ENCODE measurements around the gene ZFYVE27.
A peak's percentile ranks its signal among the peaks of the same experiment; 100 is the strongest.

ZFYVE27 gene

GRCh38 chr10:97715259-97715874 is 21.6 kb upstream of the ZFYVE27 start:
- DNase-seq (ENCODE audit: low spot score), result no peak

DNA sequence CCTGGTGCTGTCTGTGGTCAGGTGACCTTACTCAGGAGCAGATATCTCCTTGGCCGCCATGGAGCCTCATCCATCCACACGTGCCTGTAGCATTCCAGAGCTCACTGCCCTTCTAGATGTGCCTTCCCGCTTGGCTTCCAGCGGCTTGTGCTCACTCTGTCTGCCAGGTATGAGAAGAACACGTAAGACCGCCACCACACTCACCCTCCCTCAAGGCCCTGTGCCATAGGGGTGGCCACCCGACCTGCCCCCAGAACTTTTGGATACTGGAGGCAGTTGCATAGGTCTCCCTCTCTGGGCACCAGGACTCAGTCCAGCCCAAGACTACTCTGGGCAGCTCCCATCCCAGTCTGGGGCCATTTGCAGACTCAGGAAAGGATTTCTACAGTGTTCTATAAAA is 19.3 kb upstream of the ZFYVE27 start:
- no peak for DNase-seq (ENCODE audit: low spot score)

DNA sequence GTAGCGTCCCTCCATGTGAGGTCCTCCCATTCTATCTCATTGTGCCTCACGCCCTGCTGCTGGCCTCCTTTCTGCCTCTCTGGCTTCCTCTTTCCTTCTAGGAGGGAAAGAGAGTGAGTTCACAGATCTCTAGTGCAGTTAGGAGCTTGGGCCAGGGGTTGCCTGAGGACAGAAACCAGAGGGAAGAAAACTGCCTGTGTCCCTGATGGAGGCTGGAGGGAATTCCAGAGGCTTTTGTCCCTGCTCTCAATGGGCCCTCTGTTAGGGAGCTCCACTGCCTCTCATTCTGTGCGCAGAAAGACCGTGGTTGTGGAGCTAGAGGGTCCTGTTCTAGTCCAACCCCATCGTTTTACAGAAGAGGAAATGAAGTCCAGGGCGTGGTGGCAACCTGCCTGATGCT is 18.8 kb upstream of the ZFYVE27 start:
- DNase-seq (ENCODE audit: low spot score), result no peak

GRCh38 chr10:97718659-97719142 is 18.2 kb upstream of the ZFYVE27 start:
- no peak for DNase-seq (ENCODE audit: low spot score)

- no peak for DNase-seq (ENCODE audit: low spot score)
These were observed 17.3 kb upstream of the ZFYVE27 start for GRCh38 chr10:97719602-97720001.

DNA sequence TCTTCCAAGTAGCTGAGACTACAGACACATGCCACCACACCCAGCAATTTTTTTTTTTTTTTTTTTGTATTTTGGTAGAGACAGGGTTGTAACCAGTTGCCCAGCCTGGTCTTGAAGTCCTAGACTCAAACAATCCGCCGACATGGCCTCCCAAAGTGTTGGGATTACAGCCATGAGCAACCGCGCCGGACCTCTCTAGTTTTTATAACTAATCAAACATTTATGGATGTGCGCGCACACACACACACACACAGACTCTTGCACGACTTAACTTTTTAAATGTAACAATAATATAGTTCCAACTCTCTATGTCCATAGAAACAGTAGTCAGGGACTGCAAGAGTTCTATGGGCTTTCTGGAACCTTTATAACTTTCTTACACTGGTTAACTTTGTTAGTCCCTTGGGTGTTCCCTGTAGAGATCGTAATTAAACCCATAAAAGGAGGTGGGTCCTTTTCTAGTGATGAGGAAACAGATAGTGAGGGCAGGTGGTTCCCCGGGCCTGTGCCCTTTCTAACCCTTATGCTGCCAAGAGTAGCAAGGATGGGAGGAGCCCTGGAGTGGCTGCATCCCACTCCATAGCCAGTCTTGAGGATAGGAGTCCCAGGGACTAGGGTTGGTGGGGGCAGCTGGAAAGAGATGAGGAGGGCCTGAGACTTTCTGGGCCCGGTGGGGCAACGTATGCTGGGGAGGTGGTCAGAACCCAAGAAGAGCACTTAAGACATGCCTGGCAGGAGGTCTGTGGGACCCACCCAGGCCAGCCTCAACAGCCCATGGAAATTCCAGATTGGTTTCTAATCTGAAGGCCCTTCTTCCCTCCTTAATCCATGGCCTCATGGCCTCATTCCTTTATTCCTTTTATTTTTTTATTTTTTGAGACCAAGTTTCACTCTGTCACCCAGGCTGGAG is 14.8 kb upstream of the ZFYVE27 start:
- no peak for DNase-seq (ENCODE audit: low spot score)

GRCh38 chr10:97723001-97723400 is 13.9 kb upstream of the ZFYVE27 start:
- DNase-seq (ENCODE audit: low spot score), result no peak

GRCh38 chr10:97724341-97724941 is 12.5 kb upstream of the ZFYVE27 start:
- no peak for DNase-seq (ENCODE audit: low spot score)

- no peak for DNase-seq (ENCODE audit: low spot score)
These were observed 10.2 kb upstream of the ZFYVE27 start for GRCh38 chr10:97726636-97727178.

- no peak for DNase-seq (ENCODE audit: low spot score)
These were observed 7.9 kb upstream of the ZFYVE27 start for GRCh38 chr10:97729014-97729413.

GRCh38 chr10:97731346-97732051 is 5.4 kb upstream of the ZFYVE27 start:
- DNase-seq (ENCODE audit: low spot score), result peak; percentile 59

DNA sequence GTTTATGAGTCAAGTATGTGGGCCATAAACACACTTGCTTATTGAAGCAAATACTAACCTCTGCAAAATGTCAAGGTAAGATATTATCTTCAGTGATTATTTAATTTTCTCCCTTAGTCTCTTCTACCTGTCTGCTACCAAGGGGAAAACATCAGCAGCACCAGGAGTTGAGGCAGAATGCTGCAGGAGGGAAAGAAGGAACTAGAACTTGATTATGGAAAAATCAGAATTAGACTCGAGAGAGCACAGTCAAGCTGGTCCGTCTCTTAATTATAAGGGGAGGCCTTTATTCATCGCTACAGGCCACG is 4.9 kb upstream of the ZFYVE27 start:
- DNase-seq (ENCODE audit: low spot score), result no peak

GRCh38 chr10:97733256-97733655 is 3.7 kb upstream of the ZFYVE27 start:
- no peak for DNase-seq (ENCODE audit: low spot score)

DNA sequence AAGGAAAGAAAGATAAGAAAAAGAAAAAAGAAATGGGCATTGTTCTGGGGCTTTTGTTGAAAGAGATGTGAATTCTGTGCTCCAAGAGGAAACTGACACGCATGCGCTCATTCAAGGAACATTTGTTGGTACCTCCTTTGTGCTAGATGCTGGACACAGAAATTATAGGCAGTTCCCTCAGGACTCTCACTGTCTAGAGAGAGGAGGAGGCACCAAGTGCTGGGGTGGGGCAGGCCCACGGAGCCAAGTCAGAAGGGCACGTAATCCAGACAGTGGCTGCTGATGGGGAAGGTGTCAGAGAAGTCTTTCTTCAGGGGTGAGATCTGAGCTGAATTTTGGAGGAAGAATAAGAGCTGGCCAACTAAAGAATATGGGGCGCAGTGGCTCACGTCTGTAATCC is 2.9 kb upstream of the ZFYVE27 start:
- no peak for DNase-seq (ENCODE audit: low spot score)

DNA sequence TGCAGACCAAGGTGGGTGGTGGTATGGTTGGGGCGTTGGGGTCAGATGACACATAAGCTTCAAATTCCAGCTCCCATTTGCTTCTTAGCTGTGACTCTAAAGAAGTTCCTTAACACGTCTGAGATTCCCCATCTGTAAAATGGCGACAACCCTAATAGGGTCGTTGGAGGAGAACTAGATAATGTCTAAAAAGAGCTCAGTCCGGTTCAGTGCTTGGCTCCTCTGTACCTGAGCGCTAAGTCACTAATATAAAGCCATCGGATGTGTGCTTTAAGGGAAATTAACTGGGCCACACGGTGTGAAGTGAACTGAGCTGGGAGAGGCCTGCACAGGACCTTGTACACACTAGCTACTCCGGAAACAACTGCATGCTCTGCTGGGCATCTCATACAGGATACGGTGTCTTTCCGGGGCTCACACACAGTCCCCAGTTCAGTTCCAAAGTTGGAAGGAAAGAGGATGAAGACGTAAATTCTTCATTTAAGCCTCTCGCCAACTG is 476 bp upstream of the ZFYVE27 start:
- no peak for DNase-seq (ENCODE audit: low spot score)

GRCh38 chr10:97737770-97738265 is 890 bp downstream of the ZFYVE27 start:
- no peak for DNase-seq (ENCODE audit: low spot score)

- no peak for DNase-seq (ENCODE audit: low spot score)
These were observed 1.7 kb downstream of the ZFYVE27 start for GRCh38 chr10:97738616-97739015.

- DNase-seq (ENCODE audit: low spot score), result peak; percentile 51
These were observed 3.7 kb downstream of the ZFYVE27 start for GRCh38 chr10:97740613-97741012.

GRCh38 chr10:97743169-97743943 is 6.4 kb downstream of the ZFYVE27 start:
- no peak for DNase-seq (ENCODE audit: low spot score)

DNA sequence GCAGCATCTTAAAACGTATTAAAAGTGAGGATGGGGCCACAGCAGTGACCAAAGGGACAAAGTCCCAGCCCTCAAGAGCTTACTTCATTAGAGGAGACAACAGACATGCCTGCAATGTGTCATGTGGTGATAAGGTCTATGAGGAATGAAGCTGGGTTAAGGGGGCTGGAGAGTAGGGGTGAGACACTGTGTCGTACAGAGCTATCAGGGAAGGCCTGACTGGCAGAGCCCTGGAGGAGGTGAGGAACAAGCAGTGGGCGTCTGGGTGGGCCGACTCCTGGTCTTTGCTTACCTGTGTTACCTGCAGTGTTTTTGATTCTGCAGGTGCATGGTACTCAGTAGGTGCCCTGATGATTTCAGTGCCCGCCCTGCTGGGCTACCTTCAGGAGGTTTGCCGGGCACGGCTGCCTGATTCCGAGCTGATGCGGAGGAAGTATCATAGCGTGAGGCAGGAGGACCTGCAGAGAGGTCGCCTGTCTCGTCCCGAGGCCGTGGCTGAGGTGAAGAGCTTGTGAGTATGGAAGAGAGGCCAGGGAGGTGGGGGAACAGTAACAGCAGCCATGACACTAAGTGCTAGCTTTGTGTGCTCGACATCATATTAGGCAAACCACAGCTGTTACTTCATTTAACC is 7.6 kb downstream of the ZFYVE27 start:
- DNase-seq (ENCODE audit: low spot score), result no peak

DNA sequence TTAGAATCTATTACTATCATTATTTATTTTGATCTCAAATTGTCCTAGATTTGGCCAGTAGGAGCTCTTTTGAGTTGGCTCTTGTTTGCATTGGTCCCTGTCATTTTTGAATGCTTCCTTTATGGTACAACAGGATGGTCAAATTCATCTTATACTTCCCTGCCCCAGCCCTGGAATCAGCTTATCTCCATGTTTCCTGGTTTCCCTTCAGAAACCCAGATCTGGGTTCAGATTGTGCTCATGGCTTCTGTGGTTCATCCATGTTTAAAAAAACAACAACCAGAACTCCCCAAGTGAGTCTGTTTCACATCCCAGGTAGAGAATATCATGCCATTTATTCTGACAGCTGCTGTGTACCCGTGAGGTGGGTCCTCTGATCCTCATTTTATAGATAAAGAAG is 10.6 kb downstream of the ZFYVE27 start:
- no peak for DNase-seq (ENCODE audit: low spot score)

Measured in D341Med (cell line).